A673 (cell line): ENCODE results near the gene ZBTB8OS.

Source experiments
- EZH2 ChIP-seq: fragments of 200-600 bp; sonication (generic); IDR thresholded peaks from 2 replicates; pipeline ENCODE4 v1.6.1; 2017; ENCODE audit warnings: borderline replicate concordance, low read depth, mild to moderate bottlenecking, mixed read lengths, antibody characterized with exemption, low read length; ENCODE audit not compliant: poor library complexity, severe bottlenecking
- TF ChIP-seq, protein P1 (sequence below): fragments of 300-800, 200-600 bp; sonication (generic); conservative IDR thresholded peaks from 2 replicates; pipeline ENCODE4 v1.5.1; 2017; ENCODE audit warnings: low read depth, mild to moderate bottlenecking, antibody characterized with exemption, low read length, moderate library complexity, mixed read lengths

DNA sequence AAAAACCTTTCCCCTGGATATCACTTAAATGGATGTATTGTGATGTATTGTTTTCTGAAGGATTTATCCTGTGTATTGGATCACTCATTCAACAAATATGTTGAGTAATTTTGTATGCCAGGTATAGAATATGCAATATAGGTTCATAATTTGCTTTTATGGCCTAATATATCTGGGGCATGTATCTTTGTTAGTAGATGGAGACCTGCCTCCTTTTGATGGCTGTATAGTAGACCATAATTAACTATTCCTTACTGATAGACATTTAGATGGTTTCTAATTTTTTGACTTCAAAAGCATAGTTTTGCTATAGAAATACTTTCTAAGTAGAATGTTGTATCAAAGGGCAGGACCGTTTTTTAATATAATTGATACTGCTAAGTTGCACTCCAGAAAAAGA, 9.2 kb upstream of the ZBTB8OS start:
- TF ChIP-seq, protein P1, sequence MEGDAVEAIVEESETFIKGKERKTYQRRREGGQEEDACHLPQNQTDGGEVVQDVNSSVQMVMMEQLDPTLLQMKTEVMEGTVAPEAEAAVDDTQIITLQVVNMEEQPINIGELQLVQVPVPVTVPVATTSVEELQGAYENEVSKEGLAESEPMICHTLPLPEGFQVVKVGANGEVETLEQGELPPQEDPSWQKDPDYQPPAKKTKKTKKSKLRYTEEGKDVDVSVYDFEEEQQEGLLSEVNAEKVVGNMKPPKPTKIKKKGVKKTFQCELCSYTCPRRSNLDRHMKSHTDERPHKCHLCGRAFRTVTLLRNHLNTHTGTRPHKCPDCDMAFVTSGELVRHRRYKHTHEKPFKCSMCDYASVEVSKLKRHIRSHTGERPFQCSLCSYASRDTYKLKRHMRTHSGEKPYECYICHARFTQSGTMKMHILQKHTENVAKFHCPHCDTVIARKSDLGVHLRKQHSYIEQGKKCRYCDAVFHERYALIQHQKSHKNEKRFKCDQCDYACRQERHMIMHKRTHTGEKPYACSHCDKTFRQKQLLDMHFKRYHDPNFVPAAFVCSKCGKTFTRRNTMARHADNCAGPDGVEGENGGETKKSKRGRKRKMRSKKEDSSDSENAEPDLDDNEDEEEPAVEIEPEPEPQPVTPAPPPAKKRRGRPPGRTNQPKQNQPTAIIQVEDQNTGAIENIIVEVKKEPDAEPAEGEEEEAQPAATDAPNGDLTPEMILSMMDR = no peak
- no peak for TF ChIP-seq EZH2
